GM19099 (cell line): ENCODE results near the gene ABCC4.

Source experiments
- POLR2A ChIP-seq: IDR thresholded peaks from 3 replicates; pipeline ENCODE4 v1.6.1; 2011; ENCODE audit warnings: low read depth; ENCODE audit not compliant: insufficient read length; ENCODE audit errors: extremely low read depth

ABCC4 gene

GRCh38 chr13:95229855-95230254 is 71.4 kb downstream of the ABCC4 start:
- TF ChIP-seq POLR2A, result no peak

- no peak for TF ChIP-seq POLR2A
Measured at GRCh38 chr13:95228130-95228529, 73.1 kb downstream of the ABCC4 start.

GRCh38 chr13:95226932-95227695 is 74.1 kb downstream of the ABCC4 start:
- TF ChIP-seq POLR2A, result no peak

GRCh38 chr13:95226476-95226875 is 74.8 kb downstream of the ABCC4 start:
- no peak for TF ChIP-seq POLR2A

- no peak for TF ChIP-seq POLR2A
Measured at GRCh38 chr13:95226050-95226449, 75.2 kb downstream of the ABCC4 start.

- no peak for TF ChIP-seq POLR2A
Measured at GRCh38 chr13:95224064-95224463, 77.2 kb downstream of the ABCC4 start.

DNA sequence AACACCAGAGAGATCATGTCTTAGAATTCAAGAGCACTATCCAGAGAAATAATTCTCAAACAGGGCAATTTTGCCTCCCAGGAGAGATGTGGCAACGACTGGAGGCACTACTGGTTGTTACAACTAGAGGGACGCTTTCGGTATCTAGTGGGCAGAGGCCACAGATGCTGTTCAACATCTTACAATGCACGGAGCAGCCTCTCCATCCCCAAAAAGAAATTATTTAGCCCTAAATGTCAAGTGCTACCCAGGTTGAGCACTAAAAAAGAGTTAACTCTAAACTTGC is 78.6 kb downstream of the ABCC4 start:
- TF ChIP-seq POLR2A, result no peak

DNA sequence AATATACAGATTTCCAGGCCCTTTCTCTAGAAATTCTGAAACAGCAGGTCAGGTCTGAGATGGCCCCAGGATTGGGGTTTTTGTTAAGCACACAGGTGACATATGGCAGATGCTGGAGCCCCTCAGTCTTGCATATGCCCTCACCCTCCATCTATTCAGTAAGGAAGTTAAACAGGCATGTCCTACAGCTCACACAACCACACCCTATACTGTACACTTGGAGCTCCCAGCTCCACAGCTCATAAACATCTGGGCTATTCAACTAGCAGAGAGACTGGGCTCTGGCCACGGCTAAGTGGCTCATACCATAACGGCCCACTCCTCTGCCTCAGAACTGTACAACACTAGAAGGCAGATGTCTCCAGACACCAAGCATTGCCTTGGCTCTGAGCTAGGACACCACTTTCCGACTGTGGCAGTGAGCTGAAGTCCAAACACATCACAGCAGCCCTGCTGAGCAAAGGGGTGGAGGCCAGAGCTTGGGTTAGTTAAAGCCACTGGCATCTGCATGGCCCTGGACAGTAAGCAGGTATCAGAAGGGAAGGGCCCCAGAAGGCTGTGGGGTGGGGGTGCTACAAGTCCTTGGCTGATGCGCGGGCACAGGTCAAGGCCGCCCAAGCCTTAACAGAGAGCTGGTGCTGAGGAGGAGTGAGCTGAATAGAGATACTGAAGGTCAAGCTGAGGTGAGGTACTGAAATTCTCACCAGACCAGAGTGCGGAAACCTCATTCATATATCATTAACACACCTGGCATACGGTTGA is 79.1 kb downstream of the ABCC4 start:
- no peak for TF ChIP-seq POLR2A

GRCh38 chr13:95220611-95221010 is 80.6 kb downstream of the ABCC4 start:
- no peak for TF ChIP-seq POLR2A

- no peak for TF ChIP-seq POLR2A
Measured at GRCh38 chr13:95217920-95218830, 83.1 kb downstream of the ABCC4 start.

GRCh38 chr13:95216182-95216581 is 85.1 kb downstream of the ABCC4 start:
- no peak for TF ChIP-seq POLR2A

GRCh38 chr13:95212983-95213850 is 88.0 kb downstream of the ABCC4 start:
- TF ChIP-seq POLR2A, result no peak

GRCh38 chr13:95209109-95209508 is 92.1 kb downstream of the ABCC4 start:
- no peak for TF ChIP-seq POLR2A

DNA sequence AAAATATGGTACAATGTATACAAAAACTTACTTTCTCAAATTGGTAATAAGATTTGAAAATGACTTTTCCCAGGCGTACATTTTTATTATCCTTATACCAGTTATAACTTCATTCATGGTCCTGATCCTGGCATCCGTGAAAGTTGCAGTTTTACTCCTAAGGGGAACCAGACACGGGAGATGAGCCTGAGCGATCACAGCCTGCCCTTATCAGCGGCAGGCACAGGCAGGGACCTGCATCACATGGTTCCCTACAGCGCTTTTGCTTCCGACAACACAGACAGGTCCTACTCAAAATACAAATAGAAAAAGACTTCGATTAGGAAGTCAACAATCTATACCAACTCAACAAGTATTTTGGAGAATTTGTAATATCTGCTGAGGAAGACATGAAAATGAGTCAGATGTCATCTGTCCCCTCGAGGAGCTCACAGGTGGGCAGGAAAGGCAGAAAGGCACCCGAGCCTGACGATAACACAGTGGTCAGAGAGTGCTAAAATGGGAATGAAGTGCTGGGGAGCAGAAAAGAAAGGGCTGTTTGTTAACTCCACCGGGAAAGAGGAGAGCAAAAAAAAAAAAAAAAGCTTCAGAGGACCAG is 93.4 kb downstream of the ABCC4 start:
- no peak for TF ChIP-seq POLR2A
